ENCODE data around the gene CASP10.
A peak's percentile ranks its signal among the peaks of the same experiment; 100 is the strongest.
"Not testable (repeated sequence)": the region's sequence is repeated elsewhere in the genome, so short reads cannot be mapped to it uniquely, and the experiment has no call there.

Gene CASP10

DNA sequence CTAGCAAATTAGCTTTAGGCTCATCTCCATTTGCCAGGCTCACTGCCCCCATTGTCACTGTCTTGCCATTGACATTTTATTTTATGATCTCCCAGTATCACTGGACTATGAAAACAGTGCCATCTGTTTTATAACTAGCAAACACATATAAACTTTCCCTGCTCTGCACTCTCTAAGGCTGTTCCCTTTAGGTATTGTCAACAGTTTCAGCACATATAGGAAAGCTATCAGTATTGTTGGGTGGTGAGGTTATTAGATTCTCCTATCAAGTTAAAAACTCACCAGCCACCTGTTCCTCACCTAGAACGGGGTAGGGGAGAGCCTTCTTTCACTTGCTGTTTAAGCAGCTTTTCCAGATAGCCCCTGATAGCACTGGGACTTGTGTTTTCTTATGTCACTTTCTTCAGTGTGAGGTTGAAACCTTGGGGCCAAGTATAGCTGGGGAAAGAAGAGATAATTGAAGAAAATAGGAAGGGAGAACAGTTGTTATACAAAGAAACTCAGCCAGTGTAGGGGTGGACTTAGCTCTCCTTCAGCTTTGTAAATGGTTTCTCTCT lies 34.4 kb upstream of the CASP10 start:
- Histone ChIP-seq H3K36me3 (ENCODE audit: control insufficient read depth in 1 of 2, insufficient read depth in 2 of 2, low read length in 2 of 2) (peaks cover 22 to 38% of the 10 kb centered on the region in 2 donors), H3K9ac (ENCODE audit: low read depth in 1 of 2, low read length in 2 of 2) (peak overlapping the region; percentile 19 to 60), H3K27me3 (ENCODE audit: control insufficient read depth in 1 of 2, insufficient read depth in 2 of 2, low read length in 2 of 2) (no peaks in the 10 kb centered on the region), H3K4me3 (ENCODE audit: low read depth in 1 of 2, low read length in 2 of 2) (peak overlapping the region; percentile 1 to 17), H3K4me1 (ENCODE audit: control insufficient read depth in 1 of 2, insufficient read depth in 2 of 2, low read length in 2 of 2) (peaks cover 51 to 67% of the 10 kb centered on the region in 2 donors), H3K9me3 (ENCODE audit: control insufficient read depth in 1 of 2, low read length in 2 of 2) (no peaks in the 10 kb centered on the region), H3K27ac (ENCODE audit: low read depth, low read length) (peak overlapping the region; percentile 85)

DNA sequence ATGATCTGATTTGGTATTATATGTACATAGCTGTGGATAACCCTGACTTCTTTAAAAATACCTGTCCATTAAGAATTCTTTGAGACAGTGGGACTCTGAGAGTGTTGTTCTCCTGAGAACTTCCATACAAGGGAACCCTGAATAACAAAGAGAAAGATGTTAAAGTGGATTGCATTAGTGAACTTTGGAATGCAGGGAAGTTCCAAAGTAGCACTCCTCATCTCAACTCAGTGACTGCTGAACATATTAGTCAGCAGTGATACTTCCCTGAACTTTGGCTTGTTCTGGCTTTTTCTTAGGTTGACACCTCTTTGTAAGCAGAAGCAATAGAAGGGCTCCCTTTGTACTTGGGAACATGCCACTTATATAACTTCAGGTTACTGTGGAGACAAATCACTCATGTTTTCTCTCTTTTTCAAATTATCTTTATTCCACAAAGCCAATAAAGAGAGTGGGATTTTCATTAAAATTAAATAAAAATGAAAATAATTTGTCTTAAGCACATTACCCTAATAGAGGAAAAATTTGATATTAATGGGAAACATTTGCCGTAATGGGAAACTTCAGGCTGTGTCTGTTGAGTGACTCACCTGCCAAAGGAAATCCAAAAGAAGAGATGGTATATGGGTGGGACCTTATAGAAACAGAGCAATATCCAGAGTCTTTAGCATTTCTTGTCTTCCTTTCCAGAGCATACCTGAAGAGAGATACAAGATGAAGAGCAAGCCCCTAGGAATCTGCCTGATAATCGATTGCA lies 33.7 kb upstream of the CASP10 start:
- Histone ChIP-seq H3K4me3 (ENCODE audit: low read depth in 1 of 2, low read length in 2 of 2) (peak overlapping the region; percentile 1 to 17), H3K4me1 (ENCODE audit: control insufficient read depth in 1 of 2, insufficient read depth in 2 of 2, low read length in 2 of 2) (peaks cover 45 to 61% of the 10 kb centered on the region in 2 donors), H3K9ac (ENCODE audit: low read depth in 1 of 2, low read length in 2 of 2) (peak overlapping the region; percentile 28 to 60), H3K9me3 (ENCODE audit: control insufficient read depth in 1 of 2, low read length in 2 of 2) (no peaks in the 10 kb centered on the region), H3K36me3 (ENCODE audit: control insufficient read depth in 1 of 2, insufficient read depth in 2 of 2, low read length in 2 of 2) (peaks cover 23 to 40% of the 10 kb centered on the region in 2 donors), H3K27me3 (ENCODE audit: control insufficient read depth in 1 of 2, insufficient read depth in 2 of 2, low read length in 2 of 2) (no peaks in the 10 kb centered on the region), H3K27ac (ENCODE audit: low read depth, low read length) (peak overlapping the region; percentile 85)

- H3K27me3 ChIP-seq (ENCODE audit: control insufficient read depth in 1 of 2, insufficient read depth in 2 of 2, low read length in 2 of 2); H3K4me3 ChIP-seq (ENCODE audit: low read depth in 1 of 2, low read length in 2 of 2); H3K9me3 ChIP-seq (ENCODE audit: control insufficient read depth in 1 of 2, low read length in 2 of 2): not testable (repeated sequence)
- Histone ChIP-seq H3K27ac (ENCODE audit: low read depth, low read length) (peak overlapping the region; percentile 64), H3K9ac (ENCODE audit: low read depth in 1 of 2, low read length in 2 of 2) (peak overlapping the region; percentile 28 to 58), H3K36me3 (ENCODE audit: control insufficient read depth in 1 of 2, insufficient read depth in 2 of 2, low read length in 2 of 2) (peaks cover 28 to 45% of the 10 kb centered on the region in 2 donors), H3K4me1 (ENCODE audit: control insufficient read depth in 1 of 2, insufficient read depth in 2 of 2, low read length in 2 of 2) (peaks cover 45 to 57% of the 10 kb centered on the region in 2 donors)
Observed at GRCh38 chr2:201149821-201150165, 33.1 kb upstream of the CASP10 start.

DNA sequence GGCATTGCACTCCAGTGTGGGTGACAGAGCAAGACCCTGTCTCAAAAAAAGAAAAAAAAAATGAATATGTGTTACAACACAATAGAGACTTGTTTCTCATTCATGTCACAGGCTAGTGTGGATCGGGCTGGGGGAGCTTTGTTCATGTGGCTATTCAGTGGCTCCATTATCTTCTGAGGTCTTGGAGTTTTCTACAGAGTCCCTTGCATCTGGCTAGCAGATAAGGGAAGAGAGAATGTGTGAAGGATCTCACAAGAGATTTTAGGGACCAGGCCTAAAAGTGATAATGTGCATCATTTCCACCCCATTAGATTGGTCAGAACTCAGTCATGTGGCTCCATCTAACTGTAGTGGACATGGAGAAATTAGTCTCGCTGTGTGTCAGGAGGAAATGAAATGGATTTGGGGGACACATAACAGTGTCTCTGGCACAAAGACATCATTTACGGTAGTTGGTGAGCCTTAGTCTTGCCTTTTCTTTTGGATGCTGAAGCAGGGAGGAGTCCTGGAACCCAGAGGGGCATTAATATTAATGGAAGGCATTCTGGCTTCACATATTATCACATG lies 32.4 kb upstream of the CASP10 start:
- no peaks in the 10 kb centered on the region for H3K27me3 ChIP-seq (ENCODE audit: control insufficient read depth in 1 of 2, insufficient read depth in 2 of 2, low read length in 2 of 2)
- peak overlapping the region in 1 of 2 donors; percentile 9 for H3K9ac ChIP-seq (ENCODE audit: low read depth in 1 of 2, low read length in 2 of 2)
- peak overlapping the region; percentile 39 for H3K27ac ChIP-seq (ENCODE audit: low read depth, low read length)
- peaks cover 30 to 48% of the 10 kb centered on the region in 2 donors for H3K36me3 ChIP-seq (ENCODE audit: control insufficient read depth in 1 of 2, insufficient read depth in 2 of 2, low read length in 2 of 2)
- peaks cover 45 to 52% of the 10 kb centered on the region in 2 donors for H3K4me1 ChIP-seq (ENCODE audit: control insufficient read depth in 1 of 2, insufficient read depth in 2 of 2, low read length in 2 of 2)
- no peaks in the 10 kb centered on the region for H3K9me3 ChIP-seq (ENCODE audit: control insufficient read depth in 1 of 2, low read length in 2 of 2)
- peak overlapping the region in 1 of 2 donors; percentile 10 for H3K4me3 ChIP-seq (ENCODE audit: low read depth in 1 of 2, low read length in 2 of 2)

DNA sequence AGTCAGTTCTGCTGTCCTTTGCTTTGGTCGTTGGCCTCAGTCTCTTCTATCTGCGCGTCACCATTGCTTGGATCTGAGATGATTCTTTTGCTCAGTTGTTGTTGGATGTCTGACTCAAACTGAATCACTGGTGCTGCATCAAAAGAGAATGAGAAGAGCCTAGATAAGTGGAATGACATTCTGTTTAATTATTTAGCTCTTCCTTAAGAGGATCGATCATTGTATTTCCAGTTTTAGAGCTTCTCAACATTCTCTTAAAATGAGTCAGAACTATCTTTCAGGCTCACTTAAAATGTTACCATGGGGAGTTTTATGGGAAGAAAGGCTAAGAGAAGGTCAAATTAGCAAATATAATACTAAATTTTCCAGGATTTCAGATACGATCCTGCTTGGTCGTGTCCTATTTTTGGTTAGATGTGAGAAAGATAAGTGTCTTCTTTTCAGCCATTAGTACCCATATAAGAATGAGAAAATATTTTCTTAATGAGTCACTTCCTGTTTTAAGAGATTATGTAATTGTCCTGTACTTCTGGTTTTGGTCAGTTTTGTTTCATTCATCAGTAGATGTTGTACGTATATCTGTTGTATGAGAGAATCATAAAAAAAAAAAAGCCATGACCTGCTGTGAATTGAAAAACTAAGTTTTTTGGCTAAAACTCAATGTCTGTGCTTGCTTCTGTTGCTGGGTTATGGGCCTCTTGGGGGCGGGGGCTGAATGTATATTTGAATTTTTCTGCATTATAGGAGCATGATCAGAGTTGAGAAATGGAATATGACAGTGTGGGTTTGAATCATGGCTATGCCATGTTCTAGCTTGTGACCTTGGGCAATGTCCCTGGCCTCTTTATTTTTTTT lies 31.6 kb upstream of the CASP10 start:
- Histone ChIP-seq H3K27ac (ENCODE audit: low read depth, low read length) (peak overlapping the region; percentile 42), H3K36me3 (ENCODE audit: control insufficient read depth in 1 of 2, insufficient read depth in 2 of 2, low read length in 2 of 2) (peaks cover 33 to 52% of the 10 kb centered on the region in 2 donors), H3K4me3 (ENCODE audit: low read depth in 1 of 2, low read length in 2 of 2) (no peak overlapping the region), H3K9ac (ENCODE audit: low read depth in 1 of 2, low read length in 2 of 2) (peak overlapping the region in 1 of 2 donors; percentile 9), H3K9me3 (ENCODE audit: control insufficient read depth in 1 of 2, low read length in 2 of 2) (no peaks in the 10 kb centered on the region), H3K27me3 (ENCODE audit: control insufficient read depth in 1 of 2, insufficient read depth in 2 of 2, low read length in 2 of 2) (no peaks in the 10 kb centered on the region), H3K4me1 (ENCODE audit: control insufficient read depth in 1 of 2, insufficient read depth in 2 of 2, low read length in 2 of 2) (peaks cover 45 to 50% of the 10 kb centered on the region in 2 donors)

DNA sequence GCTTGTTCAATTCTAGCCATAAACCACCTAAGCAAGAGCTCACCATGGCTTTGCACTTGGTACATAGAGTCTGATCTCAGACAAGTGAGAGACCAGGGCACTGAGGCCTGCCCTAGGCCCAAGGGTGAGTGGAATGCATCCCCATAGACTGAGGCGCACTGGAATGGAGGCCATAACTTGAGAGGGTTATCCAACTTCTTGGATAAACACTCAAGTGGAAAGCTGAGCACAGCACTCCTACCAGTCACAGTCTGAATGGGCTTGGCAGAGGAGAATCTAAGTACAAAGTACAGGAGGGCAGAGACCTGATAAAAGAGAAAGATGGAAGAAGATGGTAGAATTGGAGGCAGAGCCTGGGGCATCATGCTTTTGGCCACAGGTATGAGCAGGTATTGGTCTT lies 30.4 kb upstream of the CASP10 start:
- peaks cover 45 to 47% of the 10 kb centered on the region in 2 donors for H3K4me1 ChIP-seq (ENCODE audit: control insufficient read depth in 1 of 2, insufficient read depth in 2 of 2, low read length in 2 of 2)
- peak overlapping the region; percentile 39 for H3K27ac ChIP-seq (ENCODE audit: low read depth, low read length)
- H3K27me3 ChIP-seq (ENCODE audit: control insufficient read depth in 1 of 2, insufficient read depth in 2 of 2, low read length in 2 of 2), result no peaks in the 10 kb centered on the region
- H3K36me3 ChIP-seq (ENCODE audit: control insufficient read depth in 1 of 2, insufficient read depth in 2 of 2, low read length in 2 of 2), result peaks cover 33 to 59% of the 10 kb centered on the region in 2 donors
- peak overlapping the region in 1 of 2 donors; percentile 8 for H3K4me3 ChIP-seq (ENCODE audit: low read depth in 1 of 2, low read length in 2 of 2)
- no peaks in the 10 kb centered on the region for H3K9me3 ChIP-seq (ENCODE audit: control insufficient read depth in 1 of 2, low read length in 2 of 2)
- H3K9ac ChIP-seq (ENCODE audit: low read depth in 1 of 2, low read length in 2 of 2), result no peak overlapping the region

GRCh38 chr2:201152999-201153815 lies 29.7 kb upstream of the CASP10 start:
- Histone ChIP-seq H3K27me3 (ENCODE audit: control insufficient read depth in 1 of 2, insufficient read depth in 2 of 2, low read length in 2 of 2) (no peaks in the 10 kb centered on the region), H3K9me3 (ENCODE audit: control insufficient read depth in 1 of 2, low read length in 2 of 2) (no peaks in the 10 kb centered on the region), H3K9ac (ENCODE audit: low read depth in 1 of 2, low read length in 2 of 2) (no peak overlapping the region), H3K4me1 (ENCODE audit: control insufficient read depth in 1 of 2, insufficient read depth in 2 of 2, low read length in 2 of 2) (peaks cover 52 to 53% of the 10 kb centered on the region in 2 donors), H3K36me3 (ENCODE audit: control insufficient read depth in 1 of 2, insufficient read depth in 2 of 2, low read length in 2 of 2) (peaks cover 33 to 61% of the 10 kb centered on the region in 2 donors), H3K27ac (ENCODE audit: low read depth, low read length) (no peak overlapping the region), H3K4me3 (ENCODE audit: low read depth in 1 of 2, low read length in 2 of 2) (no peak overlapping the region)

DNA sequence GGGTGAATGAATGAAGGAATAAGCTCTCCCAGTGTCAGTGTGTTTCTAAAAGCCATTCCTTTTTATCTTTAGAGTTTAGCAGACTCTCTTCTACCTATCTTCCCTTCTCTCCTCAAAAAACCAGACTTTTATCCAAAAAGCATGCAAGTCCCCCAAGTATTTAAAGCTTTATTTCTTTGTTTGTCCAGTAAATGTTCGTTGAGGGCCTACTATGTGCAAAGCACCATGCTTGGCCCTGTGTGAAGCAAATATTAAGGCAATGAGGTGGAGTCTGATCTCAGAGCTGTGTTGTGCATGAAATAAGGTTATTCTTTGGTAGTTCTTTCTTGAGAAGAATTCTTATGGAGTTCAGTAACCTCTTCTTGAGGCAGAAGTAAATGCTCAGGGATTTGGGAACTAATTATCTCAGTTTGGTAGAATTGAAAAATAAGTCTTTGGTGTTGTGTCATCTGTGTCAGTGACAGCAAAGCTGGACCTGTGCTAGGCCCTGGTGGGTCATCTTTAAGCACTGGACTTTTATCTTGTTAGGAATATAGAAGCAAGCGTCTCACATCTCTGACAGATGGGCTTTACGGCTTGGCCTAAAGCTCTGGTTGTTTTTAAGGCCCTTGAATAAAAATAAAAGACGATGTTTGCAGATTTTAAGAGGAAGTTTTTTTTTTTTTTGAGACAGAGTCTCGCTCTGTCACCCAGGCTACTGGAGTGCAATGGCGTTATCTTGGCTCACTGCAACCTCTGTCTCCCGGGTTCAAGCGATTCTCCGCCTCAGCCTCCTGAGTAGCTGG lies 28.1 kb upstream of the CASP10 start:
- H3K4me1 ChIP-seq (ENCODE audit: control insufficient read depth in 1 of 2, insufficient read depth in 2 of 2, low read length in 2 of 2), result peaks cover 39 to 42% of the 10 kb centered on the region in 2 donors
- no peaks in the 10 kb centered on the region for H3K27me3 ChIP-seq (ENCODE audit: control insufficient read depth in 1 of 2, insufficient read depth in 2 of 2, low read length in 2 of 2)
- no peak overlapping the region for H3K27ac ChIP-seq (ENCODE audit: low read depth, low read length)
- H3K9me3 ChIP-seq (ENCODE audit: control insufficient read depth in 1 of 2, low read length in 2 of 2), result no peaks in the 10 kb centered on the region
- no peak overlapping the region for H3K9ac ChIP-seq (ENCODE audit: low read depth in 1 of 2, low read length in 2 of 2)
- no peak overlapping the region for H3K4me3 ChIP-seq (ENCODE audit: low read depth in 1 of 2, low read length in 2 of 2)
- H3K36me3 ChIP-seq (ENCODE audit: control insufficient read depth in 1 of 2, insufficient read depth in 2 of 2, low read length in 2 of 2), result peaks cover 37 to 61% of the 10 kb centered on the region in 2 donors

DNA sequence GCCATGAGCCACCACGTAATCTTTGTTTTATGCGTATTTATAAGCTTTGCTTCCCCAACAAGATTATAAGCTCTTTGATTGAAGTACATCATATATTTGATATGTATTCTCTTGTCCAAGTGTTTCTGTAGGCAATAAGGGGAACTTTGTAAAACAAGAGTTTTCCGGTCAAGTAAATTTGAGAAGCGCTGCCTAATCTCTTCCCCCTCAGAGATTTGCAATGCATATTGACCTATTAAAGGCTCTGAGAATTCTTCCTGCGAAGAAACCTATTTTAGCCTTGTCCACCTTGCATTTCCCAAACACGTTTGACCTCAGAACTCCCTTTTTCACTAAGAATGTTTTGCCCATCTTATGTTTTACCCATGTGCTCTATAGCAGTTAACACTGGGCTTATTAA lies 26.9 kb upstream of the CASP10 start:
- Histone ChIP-seq H3K4me3 (ENCODE audit: low read depth in 1 of 2, low read length in 2 of 2) (no peak overlapping the region), H3K4me1 (ENCODE audit: control insufficient read depth in 1 of 2, insufficient read depth in 2 of 2, low read length in 2 of 2) (peaks cover 30 to 32% of the 10 kb centered on the region in 2 donors), H3K27me3 (ENCODE audit: control insufficient read depth in 1 of 2, insufficient read depth in 2 of 2, low read length in 2 of 2) (no peaks in the 10 kb centered on the region), H3K9ac (ENCODE audit: low read depth in 1 of 2, low read length in 2 of 2) (no peak overlapping the region), H3K9me3 (ENCODE audit: control insufficient read depth in 1 of 2, low read length in 2 of 2) (no peaks in the 10 kb centered on the region), H3K36me3 (ENCODE audit: control insufficient read depth in 1 of 2, insufficient read depth in 2 of 2, low read length in 2 of 2) (peaks cover 43 to 63% of the 10 kb centered on the region in 2 donors), H3K27ac (ENCODE audit: low read depth, low read length) (no peak overlapping the region)

Data from duodenal mucosa (tissue), 2 donors.